Testis (tissue), 3 donors: ENCODE measurements around the gene ZMYND11. TPM values are rescaled to one million over a fixed set of nuclear protein-coding genes. Genes with fewer than 3 reads are reported as not detected.

Experiments
- DNase-seq: peaks from one replicate; pipeline ENCODE4 v3.0.0-alpha.2; 2019
- H3K27ac ChIP-seq, 2 donors: fragments of 200-600 bp; sonication (generic); one replicate each; pipeline ENCODE4 v1.5.1; 2019
- H3K27me3 ChIP-seq: fragments of 200-600 bp; sonication (generic); one replicate; pipeline ENCODE4 v1.5.1; 2019
- H3K36me3 ChIP-seq: fragments of 200-600 bp; sonication (generic); one replicate; pipeline ENCODE4 v1.5.1; 2017; ENCODE audit warnings: low read depth; ENCODE audit errors: missing control alignments
- H3K4me1 ChIP-seq: fragments of 200-600 bp; sonication (generic); one replicate; pipeline ENCODE4 v1.5.1; 2019
- H3K4me3 ChIP-seq, 2 donors: fragments of 200-600 bp; sonication (generic); one replicate each; pipeline ENCODE4 v1.5.1; 2017 to 2019
- H3K9me3 ChIP-seq: fragments of 200-600 bp; sonication (generic); one replicate; pipeline ENCODE4 v1.5.1; 2017
- CTCF ChIP-seq, 3 experiments: fragments of 450-650 bp in 2 of 3; fragments of 200-600 bp in 1 of 3; sonication (generic) in 1 of 3; IDR thresholded peaks; one replicate each; pipeline ENCODE4 v1.5.1; 2016 to 2019; ENCODE audit warnings: antibody characterized with exemption in 3 of 3, mild to moderate bottlenecking in 2 of 3, moderate library complexity in 1 of 3
- POLR2A ChIP-seq: fragments of 450-650 bp; IDR thresholded peaks from one replicate; pipeline ENCODE4 v1.6.1; 2017; ENCODE audit warnings: antibody characterized with exemption, mild to moderate bottlenecking, moderate library complexity
- WGBS, 2 donors: methylation state at CpG; one replicate each; pipeline ENCODE4 v1.1.5; 2018; 5-methylcytosine and 5-hydroxymethylcytosine counted together
- intact Hi-C: fragments of 100-400 bp; cut with DNase I; formaldehyde crosslinking; loops from one replicate; pipeline ENCODE4 v1.15.1; 2023; ENCODE audit warnings: low total_unique reads
- polyA plus RNA-seq: library from polyadenylated mRNA; stranded (reverse); fragments of 350-450 nt; fragmentation: Illumina TruSeq; extraction: RNeasy Lipid Tissue Mini Kit (QIAGEN cat#74804); gene quantifications from one replicate; pipeline ENCODE4 v1.2.3, GENCODE V29; 2014; ENCODE audit warnings: low read depth, low replicate concordance; ENCODE audit not compliant: insufficient read depth
- total RNA-seq, 2 donors: library from RNA; depleted of rRNA; stranded (reverse); fragments of >200 nt; gene quantifications; one replicate each; pipeline ENCODE4 v1.2.3, GENCODE V29; 2016

ZMYND11 gene
- total and polyA plus RNA-seq, 3 donors from 2014 or later = 55.8 to 66.2 (median 61.0) TPM

GRCh38 chr10:104862-105565, 30.2 kb upstream of the ZMYND11 start:
- DNase-seq = no peak
- H3K27ac ChIP-seq = no peak overlapping the region
- intact Hi-C loops = no loop called here
- no peaks in the 10 kb centered on the region for H3K9me3 ChIP-seq
- 77% methylated on average over 14 of the region's 16 CpGs; no CpG with 5 or more reads in 1 of the 2 donors for WGBS, 2 donors
- no peak overlapping the region for H3K4me3 ChIP-seq
- H3K4me1 ChIP-seq = no peaks in the 10 kb centered on the region
- H3K27me3 ChIP-seq = no peaks in the 10 kb centered on the region
- H3K36me3 ChIP-seq = no peaks in the 10 kb centered on the region
- TF ChIP-seq POLR2A (no peak), CTCF (IDR thresholded peaks at IDR 0.05) (no peak)

GRCh38 chr10:105806-106205, 29.4 kb upstream of the ZMYND11 start:
- H3K27me3 ChIP-seq = no peaks in the 10 kb centered on the region
- H3K4me1 ChIP-seq = no peaks in the 10 kb centered on the region
- TF ChIP-seq CTCF (IDR thresholded peaks at IDR 0.05) (no peak), POLR2A (no peak)
- intact Hi-C loops = no loop called here
- no peaks in the 10 kb centered on the region for H3K9me3 ChIP-seq
- H3K27ac ChIP-seq = no peak overlapping the region
- H3K4me3 ChIP-seq = no peak overlapping the region
- no peaks in the 10 kb centered on the region for H3K36me3 ChIP-seq
- 65 to 70% methylated on average over 4 of the region's 4 CpGs for WGBS, 2 donors
- no peak for DNase-seq

GRCh38 chr10:106740-107139, 28.5 kb upstream of the ZMYND11 start:
- H3K4me1 ChIP-seq = no peaks in the 10 kb centered on the region
- intact Hi-C loops = no loop called here
- WGBS, 2 donors = 84 to 90% methylated on average over 6 of the region's 6 CpGs

GRCh38 chr10:112246-112645, 23.0 kb upstream of the ZMYND11 start:
- Histone ChIP-seq H3K27me3 (no peaks in the 10 kb centered on the region), H3K36me3 (no peaks in the 10 kb centered on the region), H3K9me3 (no peaks in the 10 kb centered on the region), H3K27ac (no peak overlapping the region), H3K4me3 (no peak overlapping the region), H3K4me1 (no peaks in the 10 kb centered on the region)
- intact Hi-C loops = no loop called here
- no peak for DNase-seq
- 82 to 92% methylated on average over 3 of the region's 3 CpGs for WGBS, 2 donors
- no peak for TF ChIP-seq CTCF (IDR thresholded peaks at IDR 0.05)
- no peak for TF ChIP-seq POLR2A

More at GRCh38 chr10:106740-107139, 28.5 kb upstream of the ZMYND11 start:
- Histone ChIP-seq H3K27ac (no peak overlapping the region), H3K4me3 (no peak overlapping the region), H3K36me3 (no peaks in the 10 kb centered on the region), H3K27me3 (no peaks in the 10 kb centered on the region), H3K9me3 (no peaks in the 10 kb centered on the region)
- TF ChIP-seq POLR2A = no peak
- no peak for DNase-seq

- TF ChIP-seq POLR2A = no peak
- TF ChIP-seq CTCF (IDR thresholded peaks at IDR 0.05) = no peak
Measured at GRCh38 chr10:124874-125273, 10.4 kb upstream of the ZMYND11 start.

More at GRCh38 chr10:124874-125273, 10.4 kb upstream of the ZMYND11 start:
- 96 to 100% methylated on average over 1 of the region's 1 CpG for WGBS, 2 donors
- no peaks in the 10 kb centered on the region for H3K27me3 ChIP-seq
- H3K9me3 ChIP-seq = no peaks in the 10 kb centered on the region
- intact Hi-C loops = no loop called here
- DNase-seq = no peak
- no peak overlapping the region for H3K4me3 ChIP-seq
- no peak overlapping the region for H3K27ac ChIP-seq
- no peaks in the 10 kb centered on the region for H3K4me1 ChIP-seq
- no peaks in the 10 kb centered on the region for H3K36me3 ChIP-seq
